ENCODE data around the gene TRPM6.

The TRPM6 gene

GRCh38 chr9:74711341-74711740 is 176.4 kb downstream of the TRPM6 start:
- no peak for DNase-seq

GRCh38 chr9:74697535-74697934 is 190.2 kb downstream of the TRPM6 start:
- no peak for DNase-seq

- DNase-seq: no peak
Observed at GRCh38 chr9:74696520-74696919, 191.2 kb downstream of the TRPM6 start.

- no peak for DNase-seq
Observed at GRCh38 chr9:74691058-74691457, 196.7 kb downstream of the TRPM6 start.

GRCh38 chr9:74683322-74683721 is 204.4 kb downstream of the TRPM6 start:
- no peak for DNase-seq

- DNase-seq: no peak
Observed at GRCh38 chr9:74681906-74682305, 205.8 kb downstream of the TRPM6 start.

GRCh38 chr9:74674077-74674476 is 213.6 kb downstream of the TRPM6 start:
- DNase-seq: no peak
